H1 (cell line): ENCODE results near the gene SLC25A45. TPM values are rescaled to one million over a fixed set of nuclear protein-coding genes. Genes with fewer than 3 reads are reported as not detected.
A peak's percentile ranks its signal among the peaks of the same experiment; 100 is the strongest.

Source experiments
- CTCF ChIA-PET: fragments of 300-600 bp; sonication (Branson Sonifier 250); formaldehyde crosslinking; loops from one replicate; lab custom pipeline; 2021; ENCODE audit not compliant: partially characterized antibody; lab: Charles Lee
- POLR2A ChIA-PET: fragments of 300-600 bp; sonication (Branson Sonifier 250); formaldehyde crosslinking; loops from one replicate; lab custom pipeline; 2021; ENCODE audit warnings: inconsistent platforms; ENCODE audit not compliant: partially characterized antibody; lab: Charles Lee
- DNase-seq, 2 experiments: peaks; one replicate each; pipeline versions ENCODE4 v3.0.0 to v3.0.0-alpha.2; 2010 to 2022; ENCODE audit warnings: low spot score in 2 of 2, low read depth in 1 of 2, mixed read lengths in 1 of 2
- FAIRE-seq: peaks from 2 replicates; lab custom pipeline; 2011; peaks lifted over from hg19 to GRCh38; lab: Jason Lieb, UNC
- H2AFZ ChIP-seq: 2 replicates; pipeline ENCODE4 v1.8.1; 2012; ENCODE audit warnings: low read length, inconsistent platforms
- H2AK5ac ChIP-seq: 2 replicates; pipeline ENCODE4 v1.6.1; 2013; ENCODE audit warnings: low read depth, low read length
- H2BK120ac ChIP-seq: replicated peaks from 2 replicates; pipeline ENCODE3; 2013; ENCODE audit warnings: low read depth, low read length, inconsistent platforms
- H2BK12ac ChIP-seq: 2 replicates; pipeline ENCODE4 v1.6.1; 2013; ENCODE audit warnings: low read depth, low read length
- H2BK15ac ChIP-seq: 2 replicates; pipeline ENCODE4 v1.6.1; 2013; ENCODE audit warnings: low read length
- H2BK20ac ChIP-seq: 2 replicates; pipeline ENCODE4 v1.6.1; 2013; ENCODE audit warnings: low read length
- H2BK5ac ChIP-seq: 2 replicates; pipeline ENCODE4 v1.6.1; 2013; ENCODE audit warnings: low read depth, low read length
- H3K14ac ChIP-seq: 2 replicates; pipeline ENCODE4 v1.6.1; 2013; ENCODE audit warnings: inconsistent platforms; ENCODE audit not compliant: insufficient read length
- H3K18ac ChIP-seq: 2 replicates; pipeline ENCODE4 v1.6.1; 2013; ENCODE audit warnings: low read length; ENCODE audit errors: extremely low read depth
- H3K23ac ChIP-seq: 2 replicates; pipeline ENCODE4 v1.6.1; 2013; ENCODE audit warnings: inconsistent platforms; ENCODE audit not compliant: insufficient read length
- H3K23me2 ChIP-seq: 2 replicates; pipeline ENCODE4 v1.6.1; 2013; ENCODE audit warnings: low read depth, low read length
- H3K27ac ChIP-seq: 2 replicates; pipeline ENCODE4 v1.6.1; 2011; ENCODE audit warnings: low read depth, low read length, inconsistent platforms
- H3K27me3 ChIP-seq, 4 experiments: replicated peaks in 1 of 4; 1 replicate in 1 of 4; 2 replicates in 3 of 4; pipeline versions ENCODE4 v1.6.1 to v1.8.1; 2011 to 2013; ENCODE audit warnings: low read length in 3 of 4, mild to moderate bottlenecking in 3 of 4, inconsistent platforms in 2 of 4, mixed read lengths in 2 of 4, moderate library complexity in 1 of 4; ENCODE audit not compliant: control insufficient read depth in 3 of 4, insufficient read depth in 3 of 4; ENCODE audit errors: extremely low read depth in 1 of 4
- H3K36me3 ChIP-seq, 4 experiments: 2 replicates each; pipeline versions ENCODE4 v1.6.1 to v1.8.1; 2011 to 2013; ENCODE audit warnings: mild to moderate bottlenecking in 4 of 4, low read length in 3 of 4, moderate library complexity in 2 of 4, control low read depth in 1 of 4, inconsistent platforms in 1 of 4; ENCODE audit not compliant: insufficient read depth in 4 of 4, control insufficient read depth in 2 of 4
- H3K4ac ChIP-seq: replicated peaks from 2 replicates; pipeline ENCODE3; 2013; ENCODE audit warnings: low read length, low read depth, mixed read lengths, inconsistent platforms; ENCODE audit not compliant: insufficient read length
- H3K4me1 ChIP-seq, 4 experiments: replicated peaks in 1 of 4; 1 replicate in 1 of 4; 2 replicates in 3 of 4; pipeline versions ENCODE4 v1.6.1 to v1.8.1; 2011 to 2013; ENCODE audit warnings: low read length in 3 of 4, inconsistent platforms in 2 of 4, mixed read lengths in 1 of 4; ENCODE audit not compliant: insufficient read depth in 4 of 4, control insufficient read depth in 3 of 4
- H3K4me2 ChIP-seq, 2 experiments: 2 replicates each; pipeline versions ENCODE4 v1.6.1 to v1.8.1; 2011 to 2013; ENCODE audit warnings: low read depth in 2 of 2, low read length in 2 of 2, control low read depth in 1 of 2, inconsistent platforms in 1 of 2, mild to moderate bottlenecking in 1 of 2; ENCODE audit not compliant: insufficient read depth in 1 of 2
- H3K4me3 ChIP-seq, 4 experiments: fragments of 200-600, 300-600 bp in 1 of 4; sonication (generic), shearing (Covaris generic), sonication (Bioruptor Twin) in 1 of 4; 2 replicates each; pipeline versions ENCODE4 v1.5.1 to v1.8.1; 2011 to 2016; ENCODE audit warnings: low read length in 4 of 4, low read depth in 3 of 4, control low read depth in 2 of 4, inconsistent platforms in 2 of 4, mild to moderate bottlenecking in 2 of 4, mixed read lengths in 1 of 4, moderate library complexity in 1 of 4; ENCODE audit not compliant: insufficient read depth in 2 of 4; ENCODE audit errors: extremely low read depth in 1 of 4
- H3K56ac ChIP-seq: replicated peaks from 2 replicates; pipeline ENCODE3; 2013; ENCODE audit warnings: low read depth, mild to moderate bottlenecking, mixed read lengths, low read length, inconsistent platforms; ENCODE audit not compliant: insufficient read length
- H3K79me1 ChIP-seq: 2 replicates; pipeline ENCODE4 v1.6.1; 2013; ENCODE audit warnings: low read depth, low read length, control low read depth
- H3K79me2 ChIP-seq, 2 experiments: 2 replicates each; pipeline versions ENCODE4 v1.6.1 to v1.8.1; 2012 to 2013; ENCODE audit warnings: low read length in 2 of 2, mild to moderate bottlenecking in 2 of 2, inconsistent platforms in 1 of 2; ENCODE audit not compliant: insufficient read depth in 2 of 2, control insufficient read depth in 1 of 2
- H3K9ac ChIP-seq, 4 experiments: replicated peaks in 1 of 4; 1 replicate in 1 of 4; 2 replicates in 3 of 4; pipeline versions ENCODE4 v1.6.1 to v1.8.1; 2011 to 2013; ENCODE audit warnings: low read depth in 3 of 4, low read length in 3 of 4, control low read depth in 2 of 4, mild to moderate bottlenecking in 2 of 4, moderate library complexity in 2 of 4, inconsistent platforms in 1 of 4; ENCODE audit errors: extremely low read depth in 1 of 4
- H3K9me3 ChIP-seq, 2 experiments: 2 replicates each; pipeline versions ENCODE4 v1.6.1 to v1.8.1; 2012 to 2013; ENCODE audit warnings: mild to moderate bottlenecking in 2 of 2, moderate library complexity in 2 of 2, control low read depth in 1 of 2, inconsistent platforms in 1 of 2, low read depth in 1 of 2, low read length in 1 of 2, mixed read lengths in 1 of 2; ENCODE audit not compliant: insufficient read depth in 2 of 2
- H4K20me1 ChIP-seq, 2 experiments: replicated peaks in 1 of 2; 2 replicates each; pipeline versions ENCODE3 to v1.8.1; 2011 to 2013; ENCODE audit warnings: inconsistent platforms in 2 of 2, low read length in 2 of 2, mild to moderate bottlenecking in 1 of 2; ENCODE audit not compliant: insufficient read depth in 2 of 2, control insufficient read depth in 1 of 2
- H4K5ac ChIP-seq: 2 replicates; pipeline ENCODE4 v1.6.1; 2013; ENCODE audit warnings: low read length, low read depth, mixed read lengths, inconsistent platforms; ENCODE audit not compliant: insufficient read length
- H4K8ac ChIP-seq: 2 replicates; pipeline ENCODE4 v1.8.0; 2013; ENCODE audit warnings: mild to moderate bottlenecking, moderate library complexity, low read length, inconsistent platforms; ENCODE audit not compliant: insufficient read depth; ENCODE audit errors: extremely low read depth
- H4K91ac ChIP-seq: replicated peaks from 2 replicates; pipeline ENCODE3; 2013; ENCODE audit warnings: low read length, mixed read lengths, inconsistent platforms; ENCODE audit not compliant: insufficient read length
- E2F6 ChIP-seq: IDR thresholded peaks from 2 replicates; pipeline ENCODE4 v1.6.1; 2012; ENCODE audit warnings: inconsistent platforms
- HDAC2 ChIP-seq, 2 experiments: fragments of 300-600 bp in 1 of 2; sonication (generic) in 1 of 2; IDR thresholded peaks; 2 replicates each; pipeline ENCODE4 v1.6.1; 2011 to 2012; ENCODE audit warnings: low read depth in 2 of 2, low read length in 2 of 2, mild to moderate bottlenecking in 2 of 2, moderate library complexity in 2 of 2, borderline replicate concordance in 1 of 2, inconsistent platforms in 1 of 2
- SUZ12 ChIP-seq: fragments of 200-600 bp; sonication (generic); IDR thresholded peaks from 2 replicates; pipeline ENCODE4 v1.6.1; 2012; ENCODE audit warnings: mild to moderate bottlenecking, inconsistent platforms, low read length, moderate library complexity, mixed read lengths
- YY1 ChIP-seq: IDR thresholded peaks from 2 replicates; pipeline ENCODE4 v1.6.1; 2011; ENCODE audit warnings: low read depth, mild to moderate bottlenecking, low read length
- WGBS, 2 experiments: shearing (Covaris generic) in 1 of 2; methylation state at CpG; one replicate each; pipeline versions ENCODE4 v1.1.6 to v1.1.7; 2013 to 2015; ENCODE audit warnings: low lambda C conversion rate in 2 of 2, mixed read lengths in 2 of 2, inconsistent platforms in 1 of 2, low coverage in 1 of 2, missing lambda C conversion rate in 1 of 2; ENCODE audit not compliant: insufficient replicate concordance in 2 of 2, insufficient coverage in 1 of 2, insufficient read length in 1 of 2; ENCODE audit errors: extremely low coverage in 1 of 2, missing lambda C conversion rate in 1 of 2; 5-methylcytosine and 5-hydroxymethylcytosine counted together
- polyA plus RNA-seq, 7 experiments: library from polyadenylated mRNA; depleted of rRNA in 3 of 7; stranded (reverse) in 5 of 7; unstranded in 2 of 7; fragments of >200 nt in 5 of 7; fragments of 200-250 nt in 2 of 7; gene quantifications; 1 replicate in 5 of 7; 2 replicates in 1 of 7; 4 replicates in 1 of 7; pipeline versions ENCODE4 v1.2.1 to v1.2.3, GENCODE V29; 2011 to 2013; ENCODE audit warnings: missing spikeins in 2 of 7, mixed read lengths in 2 of 7
- total RNA-seq: library from RNA; stranded (reverse); fragmentation: NEBNext Ultra II Directional; extraction: Animal tissue kit (Norgen Biotek cat#: 25700); gene quantifications from 2 replicates; pipeline ENCODE4 v1.2.1, GENCODE V29; 2021

The SLC25A45 gene
- total and polyA plus RNA-seq, 2 of the 8 experiments (the other 6 are each of a cell fraction or from before 2014, with no cell fraction given): 0.54 to 0.59 TPM

- H3K56ac ChIP-seq: no peak overlapping the region
- H3K4ac ChIP-seq: no peak overlapping the region
- H3K23ac ChIP-seq: no peak overlapping the region
- no peak for DNase-seq
- H2BK20ac ChIP-seq: no peak overlapping the region
- no peaks in the 10 kb centered on the region for H3K9me3 ChIP-seq
- H3K4me2 ChIP-seq: no peak overlapping the region
- TF ChIP-seq YY1 (no peak), HDAC2 (IDR thresholded peaks at IDR 0.05; ENCODE audit: borderline replicate concordance in 1 of 2, low read depth in 2 of 2, low read length in 2 of 2) (no peak), E2F6 (no peak), SUZ12 (no peak)
- no peaks in the 10 kb centered on the region for H3K36me3 ChIP-seq
- H4K20me1 ChIP-seq: no peaks in the 10 kb centered on the region
- peaks cover 5% of the 10 kb centered on the region; the same call in 1 of the 2 replicates for H3K23me2 ChIP-seq
- no peak overlapping the region for H2AFZ ChIP-seq
- H4K5ac ChIP-seq: no peak overlapping the region
- no peak overlapping the region; the same call in 1 of the 2 replicates for H4K8ac ChIP-seq
- H3K4me3 ChIP-seq: no peak overlapping the region
- H2BK120ac ChIP-seq: no peak overlapping the region
- H4K91ac ChIP-seq: no peak overlapping the region
- H3K14ac ChIP-seq: no peak overlapping the region
- H3K18ac ChIP-seq: no peak overlapping the region
- peaks cover 0 to 12% (median 11%) of the 10 kb centered on the region in 4 experiments; a peak in 5 of 7 replicates for H3K4me1 ChIP-seq
- 89% methylated on average over 6 of the region's 6 CpGs; no CpG with 5 or more reads in 1 of the 2 experiments for WGBS, 2 experiments
- H3K79me1 ChIP-seq: no peaks in the 10 kb centered on the region
- ChIA-PET CTCF (interaction anchor here (0.7 to 2.0 kb wide), 6 partner anchors 13 to 168 kb away, joined by 3 to 5 read pairs (median 4); no protein-coding TSS in a partner anchor), POLR2A (interaction anchor here (1.1 to 17.0 kb wide), 4 partner anchors 33 to 119 kb away, joined by 3 to 202 read pairs (median 8); partner anchors contain the start of genes MALAT1 and NEAT1)
- no peak overlapping the region for H2BK5ac ChIP-seq
- H3K79me2 ChIP-seq: no peaks in the 10 kb centered on the region
- H2AK5ac ChIP-seq: peak overlapping the region; percentile 82; the same call in 1 of the 2 replicates
- no peak overlapping the region for H3K9ac ChIP-seq
- H3K27ac ChIP-seq: no peak overlapping the region
- no peak overlapping the region for H2BK12ac ChIP-seq
- 0 out of 7 replicates have a peak, but pooled peaks cover 0 to 2% (median 0%) of the 10 kb centered on the region in 4 experiments for H3K27me3 ChIP-seq
- H2BK15ac ChIP-seq: peak overlapping the region; percentile 61; the same call in 1 of the 2 replicates
- no peak for FAIRE-seq
These were observed 1.3 kb upstream of the SLC25A45 start for GRCh38 chr11:65383778-65384177.
